Colonic mucosa (tissue), 4 donors: ENCODE data around the gene NFE2L3. TPM values are rescaled to one million over a fixed set of nuclear protein-coding genes. Genes with fewer than 3 reads are reported as not detected.

Experiments used
- DNase-seq: peaks from one replicate; pipeline ENCODE4 v3.0.0-alpha.2; 2020
- H3K27ac ChIP-seq: fragments of 200-600 bp; one replicate; pipeline ENCODE4 v1.8.0; 2021
- H3K27me3 ChIP-seq: fragments of 200-600 bp; one replicate; pipeline ENCODE4 v1.8.0; 2021
- H3K36me3 ChIP-seq: fragments of 200-600 bp; one replicate; pipeline ENCODE4 v1.8.0; 2021
- H3K4me1 ChIP-seq: fragments of 200-600 bp; one replicate; pipeline ENCODE4 v1.8.0; 2021; ENCODE audit warnings: mild to moderate bottlenecking
- H3K4me3 ChIP-seq: fragments of 200-600 bp; one replicate; pipeline ENCODE4 v1.8.0; 2021
- H3K9ac ChIP-seq, 2 donors: one replicate each; pipeline ENCODE4 v1.7.0; 2013; ENCODE audit warnings: control low read depth in 2 of 2, low read depth in 2 of 2, low read length in 2 of 2
- H3K9me3 ChIP-seq: fragments of 200-600 bp; one replicate; pipeline ENCODE4 v1.8.0; 2021
- intact Hi-C: fragments of 100-400 bp; cut with DNase I; formaldehyde crosslinking; loops from one replicate; pipeline ENCODE4 v1.14.1; 2022
- total RNA-seq, 2 donors: library from RNA; stranded (reverse); fragmentation: NEBNext Ultra II Directional in 1 of 2; extraction: Animal tissue kit (Norgen Biotek cat#: 25700) in 1 of 2; gene quantifications; one replicate each; pipeline ENCODE4 v1.2.1, GENCODE V29; 2021
- TF ChIP-seq, protein P1 (sequence below): fragments of 200-600 bp; IDR thresholded peaks from one replicate; pipeline ENCODE4 v1.8.0; 2022; ENCODE audit warnings: antibody characterized with exemption, mild to moderate bottlenecking
- donor health status: healthy.
- donor health status: DM: no; HTN: no; CAD: no.
- donor health status: DM: no; HTN: no; CAD: no.

NFE2L3 gene
- total RNA-seq, 2 donors from 2014 or later, result 12.0 to 13.0 TPM

DNA sequence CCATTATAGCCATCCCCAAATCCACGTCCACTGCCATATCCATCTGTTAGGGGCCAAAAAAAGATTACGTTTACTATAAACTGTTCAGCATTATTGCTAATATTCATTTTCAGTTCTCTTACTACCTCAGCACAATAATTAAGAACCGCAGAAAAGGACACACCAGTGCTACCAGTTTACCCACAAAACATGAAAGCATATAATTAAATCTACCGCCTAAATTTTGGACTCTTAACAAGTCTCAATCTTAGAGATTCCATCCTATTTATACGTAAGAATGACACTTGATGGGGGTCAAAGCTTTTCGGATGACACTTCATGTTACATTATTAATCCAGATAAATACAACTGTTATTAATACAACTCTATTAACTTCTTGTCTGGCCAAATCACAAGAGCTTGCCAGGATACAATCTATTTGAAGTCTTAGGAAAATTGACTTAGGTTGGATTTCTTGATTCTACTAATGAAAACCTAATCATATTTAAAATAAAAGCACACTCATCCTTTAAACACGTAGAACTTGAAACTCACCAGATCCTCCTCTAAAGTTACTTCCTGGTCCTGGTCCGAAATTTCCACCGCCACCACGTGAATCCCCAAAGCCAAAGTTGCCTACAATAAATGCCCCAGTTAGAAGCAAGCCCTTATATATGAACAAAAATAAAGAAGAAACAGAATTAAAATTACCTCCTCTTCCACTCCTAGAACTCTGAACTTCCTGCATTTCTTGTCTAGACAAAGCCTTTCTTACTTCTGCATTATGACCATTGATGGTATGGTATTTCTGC is 44.1 kb downstream of the NFE2L3 start:
- TF ChIP-seq, protein P1, sequence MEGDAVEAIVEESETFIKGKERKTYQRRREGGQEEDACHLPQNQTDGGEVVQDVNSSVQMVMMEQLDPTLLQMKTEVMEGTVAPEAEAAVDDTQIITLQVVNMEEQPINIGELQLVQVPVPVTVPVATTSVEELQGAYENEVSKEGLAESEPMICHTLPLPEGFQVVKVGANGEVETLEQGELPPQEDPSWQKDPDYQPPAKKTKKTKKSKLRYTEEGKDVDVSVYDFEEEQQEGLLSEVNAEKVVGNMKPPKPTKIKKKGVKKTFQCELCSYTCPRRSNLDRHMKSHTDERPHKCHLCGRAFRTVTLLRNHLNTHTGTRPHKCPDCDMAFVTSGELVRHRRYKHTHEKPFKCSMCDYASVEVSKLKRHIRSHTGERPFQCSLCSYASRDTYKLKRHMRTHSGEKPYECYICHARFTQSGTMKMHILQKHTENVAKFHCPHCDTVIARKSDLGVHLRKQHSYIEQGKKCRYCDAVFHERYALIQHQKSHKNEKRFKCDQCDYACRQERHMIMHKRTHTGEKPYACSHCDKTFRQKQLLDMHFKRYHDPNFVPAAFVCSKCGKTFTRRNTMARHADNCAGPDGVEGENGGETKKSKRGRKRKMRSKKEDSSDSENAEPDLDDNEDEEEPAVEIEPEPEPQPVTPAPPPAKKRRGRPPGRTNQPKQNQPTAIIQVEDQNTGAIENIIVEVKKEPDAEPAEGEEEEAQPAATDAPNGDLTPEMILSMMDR, result no peak
- no peak overlapping the region for H3K4me3 ChIP-seq
- no peak overlapping the region for H3K27ac ChIP-seq
- no peaks in the 10 kb centered on the region for H3K9me3 ChIP-seq
- H3K36me3 ChIP-seq, result peaks cover 42% of the 10 kb centered on the region
- peaks cover 22% of the 10 kb centered on the region for H3K4me1 ChIP-seq
- intact Hi-C loops, result loop anchor here (5.0 to 10.0 kb wide), 3 partner anchors 104 to 311 kb away; no protein-coding TSS in a partner anchor
- DNase-seq, result no peak
- H3K27me3 ChIP-seq, result no peaks in the 10 kb centered on the region
- H3K9ac ChIP-seq, result no peak overlapping the region

DNA sequence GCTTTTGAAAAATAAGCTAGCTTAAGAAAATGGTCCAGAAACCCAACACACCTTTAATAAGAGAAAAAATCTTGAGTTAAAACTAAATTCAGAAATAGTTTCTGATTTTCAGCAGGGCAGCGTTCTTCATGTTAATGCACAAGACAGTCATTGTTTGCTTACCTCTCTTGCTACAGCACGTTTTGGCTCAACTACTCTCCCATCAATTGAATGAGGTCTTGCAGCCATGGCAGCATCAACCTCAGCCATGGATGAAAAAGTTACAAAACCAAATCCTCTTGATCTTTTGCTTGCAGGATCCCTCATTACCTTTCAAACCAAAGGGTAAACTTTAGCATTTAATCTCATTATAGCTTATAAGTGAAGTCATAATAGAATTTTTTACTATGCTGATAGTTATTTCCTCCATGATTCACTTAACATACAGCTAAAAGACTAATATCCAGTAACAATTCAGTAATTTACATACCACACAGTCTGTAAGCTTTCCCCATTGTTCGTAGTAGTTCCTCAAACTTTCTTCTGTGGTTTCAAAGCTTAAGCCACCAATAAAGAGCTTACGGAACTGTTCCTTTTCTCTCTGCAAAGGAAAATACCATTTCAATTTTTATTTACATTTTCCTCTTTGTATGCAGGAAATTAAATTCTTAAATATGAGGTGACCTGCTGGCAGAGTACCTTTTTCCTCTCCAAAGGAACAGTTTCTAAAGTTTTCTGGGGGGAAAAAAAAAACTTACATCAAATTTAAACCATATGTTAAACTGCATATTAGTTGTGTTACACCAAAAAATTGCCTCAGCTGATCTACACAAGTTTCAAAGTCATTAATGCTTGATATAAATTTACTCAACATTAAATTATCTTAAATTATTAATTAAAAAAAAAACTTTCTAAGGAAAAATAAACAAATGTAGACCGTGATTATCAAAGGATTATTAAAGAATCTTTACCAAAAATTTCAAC is 45.4 kb downstream of the NFE2L3 start:
- intact Hi-C loops, result loop anchor here (5.0 to 10.0 kb wide), 3 partner anchors 105 to 313 kb away; no protein-coding TSS in a partner anchor
- peak overlapping the region in 1 of 2 donors; percentile 99 for H3K9ac ChIP-seq
- H3K27me3 ChIP-seq, result no peaks in the 10 kb centered on the region
- TF ChIP-seq, protein P1, result no peak
- peak overlapping the region; percentile 90 for H3K4me3 ChIP-seq
- peaks cover 36% of the 10 kb centered on the region for H3K36me3 ChIP-seq
- H3K4me1 ChIP-seq, result peaks cover 22% of the 10 kb centered on the region
- no peak overlapping the region for H3K27ac ChIP-seq
- H3K9me3 ChIP-seq, result no peaks in the 10 kb centered on the region
- no peak for DNase-seq

DNA sequence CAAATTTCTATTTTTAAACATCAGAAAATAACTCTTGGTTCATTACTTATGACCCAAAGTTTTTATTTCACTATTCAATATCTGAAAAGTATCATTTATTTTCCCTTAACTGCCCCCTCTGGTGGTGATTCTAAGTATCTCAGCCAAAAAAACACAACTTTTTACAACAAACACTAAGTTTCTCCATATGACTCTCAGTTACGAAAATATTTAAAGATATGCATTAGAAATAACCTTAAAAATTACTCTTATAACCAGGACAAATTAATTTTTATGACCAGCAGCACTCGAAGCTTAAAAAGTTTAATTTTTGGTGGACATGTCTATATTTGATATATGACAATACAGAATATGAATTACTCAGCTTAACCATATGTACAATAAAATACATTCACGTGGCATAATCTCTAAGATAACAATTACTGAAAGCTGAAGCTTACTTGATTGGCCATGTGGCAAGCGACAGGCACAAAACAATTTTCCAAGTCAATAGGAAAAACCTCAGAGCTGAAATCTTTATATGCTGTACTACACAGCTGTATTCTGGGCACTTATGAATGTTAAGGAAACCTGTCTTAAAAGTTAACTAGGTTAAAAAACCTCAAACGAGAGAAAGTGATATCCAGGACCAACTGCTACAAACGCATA is 46.3 kb downstream of the NFE2L3 start:
- TF ChIP-seq, protein P1, result peak; percentile 80
- peak; percentile 39 for DNase-seq
- Histone ChIP-seq H3K9ac (peak overlapping the region; percentile 45 to 99), H3K36me3 (peaks cover 28% of the 10 kb centered on the region), H3K27me3 (no peaks in the 10 kb centered on the region), H3K4me3 (peak overlapping the region; percentile 90), H3K27ac (peak overlapping the region; percentile 100), H3K9me3 (no peaks in the 10 kb centered on the region), H3K4me1 (peaks cover 20% of the 10 kb centered on the region)
- intact Hi-C loops, result loop anchor here (5.0 to 10.0 kb wide), 3 partner anchors 106 to 313 kb away; no protein-coding TSS in a partner anchor

DNA sequence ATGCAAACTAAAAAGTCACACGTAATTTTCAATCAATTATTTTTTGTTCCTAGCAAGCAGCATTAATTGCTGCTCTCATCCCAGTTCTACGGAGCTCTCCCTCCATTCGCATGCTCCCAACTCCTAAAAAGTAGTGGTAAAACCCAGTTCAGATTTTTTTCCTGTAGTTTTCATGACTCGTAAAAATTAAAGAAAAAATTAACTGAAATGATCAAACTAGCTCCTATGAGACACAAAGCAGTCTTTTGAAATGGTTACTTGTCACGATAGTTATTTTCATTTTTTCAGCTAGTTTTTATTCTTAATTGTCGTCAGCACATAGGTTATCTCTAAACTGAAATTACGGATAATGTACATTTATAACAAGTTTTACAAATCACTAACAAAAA is 46.8 kb downstream of the NFE2L3 start:
- intact Hi-C loops, result loop anchor here (5.0 to 10.0 kb wide), 3 partner anchors 106 to 314 kb away; no protein-coding TSS in a partner anchor
- Histone ChIP-seq H3K27ac (peak overlapping the region; percentile 100), H3K9ac (peak overlapping the region; percentile 45 to 99), H3K4me3 (peak overlapping the region; percentile 90), H3K36me3 (peaks cover 25% of the 10 kb centered on the region), H3K4me1 (peaks cover 15% of the 10 kb centered on the region), H3K9me3 (no peaks in the 10 kb centered on the region), H3K27me3 (no peaks in the 10 kb centered on the region)
- DNase-seq, result no peak
- TF ChIP-seq, protein P1, result no peak
